GM12878 (cell line): ENCODE data around the gene SP4. TPM values are rescaled to one million over a fixed set of nuclear protein-coding genes. Genes with fewer than 3 reads are reported as not detected.

Source experiments
- ATAC-seq: fragments of 200-7000 bp; cut with Tn5 transposase; 3 replicates; pipeline ENCODE4 v1.9.1; 2020; ENCODE audit warnings: mild to moderate bottlenecking, moderate library complexity
- BruUV-seq: library from RNA; stranded (reverse); fragments of 400-500 nt; replicated peaks from 2 replicates; lab custom pipeline; 2021; lab: Mats Ljungman, UMichigan
- CTCF ChIA-PET: fragments of 300-600 bp; sonication (Branson Sonifier 250); formaldehyde crosslinking; extraction: SDS; loops from one replicate; lab custom pipeline; 2021; ENCODE audit warnings: inconsistent platforms; lab: Yijun Ruan, JAX
- POLR2A ChIA-PET: fragments of 350-600 bp; formaldehyde crosslinking; extraction: SDS; loops from one replicate; lab custom pipeline; 2021; ENCODE audit warnings: inconsistent platforms; lab: Charles Lee
- RAD21 ChIA-PET: fragments of 300-600 bp; sonication (Branson Sonifier 250); formaldehyde crosslinking; loops from one replicate; lab custom pipeline; 2023; ENCODE audit warnings: antibody characterized with exemption; ENCODE audit not compliant: unreplicated experiment; lab: Charles Lee
- SMC1A ChIA-PET: fragments of 300-600 bp; sonication (Branson Sonifier 250); formaldehyde crosslinking; loops from one replicate; lab custom pipeline; 2023; ENCODE audit not compliant: unreplicated experiment, uncharacterized antibody; lab: Charles Lee
- DNase-seq: peaks from one replicate; pipeline ENCODE4 v3.0.0-alpha.2; 2011; ENCODE audit warnings: low read depth, low spot score
- FAIRE-seq: peaks from 3 replicates; lab custom pipeline; 2011; peaks lifted over from hg19 to GRCh38; lab: Jason Lieb, UNC
- H2AFZ ChIP-seq: 2 replicates; pipeline ENCODE4 v1.6.0; 2011; ENCODE audit warnings: low read depth, low read length, control low read depth; ENCODE audit not compliant: control insufficient read depth
- H3K27ac ChIP-seq: 2 replicates; pipeline ENCODE4 v1.5.1; 2011; ENCODE audit warnings: control low read depth; ENCODE audit not compliant: control insufficient read depth, insufficient read depth
- H3K27me3 ChIP-seq, 2 experiments: replicated peaks in 1 of 2; 2 replicates each; pipeline versions ENCODE4 v1.6.0 to v1.6.1; 2011; ENCODE audit warnings: low read length in 1 of 2; ENCODE audit not compliant: control insufficient read depth in 2 of 2, insufficient read depth in 2 of 2
- H3K36me3 ChIP-seq, 2 experiments: 2 replicates each; pipeline ENCODE4 v1.5.1; 2011; ENCODE audit warnings: low read length in 1 of 2; ENCODE audit not compliant: control insufficient read depth in 2 of 2, insufficient read depth in 2 of 2
- H3K4me1 ChIP-seq: 2 replicates; pipeline ENCODE4 v1.6.1; 2011; ENCODE audit warnings: mild to moderate bottlenecking, low read length, moderate library complexity, mixed read lengths; ENCODE audit not compliant: control insufficient read depth, insufficient read depth
- H3K4me2 ChIP-seq: 2 replicates; pipeline ENCODE4 v1.6.0; 2011; ENCODE audit warnings: control low read depth; ENCODE audit not compliant: control insufficient read depth, insufficient read depth
- H3K4me3 ChIP-seq: fragments of 200-600 bp; sonication (generic); 2 replicates; pipeline ENCODE4 v1.5.1; 2016
- H3K79me2 ChIP-seq: 2 replicates; pipeline ENCODE4 v1.6.0; 2011; ENCODE audit warnings: low read length; ENCODE audit not compliant: control insufficient read depth, insufficient read depth
- H3K9ac ChIP-seq: 2 replicates; pipeline ENCODE4 v1.8.0; 2011; ENCODE audit warnings: low read length, control low read depth, mixed read lengths; ENCODE audit not compliant: control insufficient read depth, insufficient read depth
- H3K9me3 ChIP-seq: replicated peaks from 3 replicates; pipeline ENCODE4 v1.5.1; 2011; ENCODE audit warnings: mild to moderate bottlenecking, low read length; ENCODE audit not compliant: control insufficient read depth, insufficient read depth
- H4K20me1 ChIP-seq: 2 replicates; pipeline ENCODE4 v1.6.0; 2011; ENCODE audit not compliant: control insufficient read depth, insufficient read depth
- FOXK2 ChIP-seq: fragments of 450-650 bp; IDR thresholded peaks from 2 replicates; pipeline ENCODE4 v1.6.1; 2017; ENCODE audit warnings: mild to moderate bottlenecking, moderate library complexity
- FOXM1 ChIP-seq: IDR thresholded peaks from 2 replicates; pipeline ENCODE4 v1.6.1; 2012; ENCODE audit warnings: low read depth, mild to moderate bottlenecking, inconsistent platforms, low read length, moderate library complexity
- LARP7 ChIP-seq: fragments of 450-650 bp; IDR thresholded peaks from 2 replicates; pipeline ENCODE4 v1.6.1; 2017; ENCODE audit warnings: mild to moderate bottlenecking
- NFYB ChIP-seq: IDR thresholded peaks from 2 replicates; pipeline ENCODE4 v1.6.1; 2011; ENCODE audit warnings: low read depth, mild to moderate bottlenecking, low read length, improper control_type of control experiment, moderate library complexity; ENCODE audit not compliant: insufficient read depth
- PKNOX1 ChIP-seq: fragments of 450-650 bp; IDR thresholded peaks from 2 replicates; pipeline ENCODE4 v1.6.1; 2016; ENCODE audit warnings: mild to moderate bottlenecking
- TBL1XR1 ChIP-seq: IDR thresholded peaks from 2 replicates; pipeline ENCODE4 v1.6.1; 2012; ENCODE audit warnings: low read depth, low read length, improper control_type of control experiment
- ZBTB4 ChIP-seq: fragments of 450-650 bp; formaldehyde crosslinking; IDR thresholded peaks from 2 replicates; pipeline ENCODE4 v1.4.0; 2022; ENCODE audit warnings: mild to moderate bottlenecking, moderate library complexity
- ZNF592 ChIP-seq: fragments of 450-650 bp; IDR thresholded peaks from 2 replicates; pipeline ENCODE4 v1.6.1; 2017; ENCODE audit warnings: mild to moderate bottlenecking, moderate library complexity
- WGBS: methylation state at CpG from one replicate; pipeline ENCODE4 v1.1.6; 2016; ENCODE audit warnings: low lambda C conversion rate; ENCODE audit not compliant: insufficient replicate concordance, insufficient coverage; ENCODE audit errors: missing lambda C conversion rate; 5-methylcytosine and 5-hydroxymethylcytosine counted together
- in situ Hi-C: fragments of 300-500 bp; cut with MboI; formaldehyde crosslinking; loops from 9 replicates; pipeline ENCODE4 v1.14.3; 2018; ENCODE audit warnings: mixed read lengths
- intact Hi-C: fragments of 100-400 bp; cut with micrococcal nuclease; formaldehyde crosslinking; loops from one replicate; pipeline ENCODE4 v1.14.2; 2022; ENCODE audit not compliant: unreplicated experiment
- polyA plus RNA-seq, 11 experiments: library from polyadenylated mRNA; depleted of rRNA in 4 of 11; unstranded in 6 of 11; stranded (reverse) in 5 of 11; fragments of >200 nt; fragmentation: Nextera tagmentation in 4 of 11; fragmentation: Illumina TruSeq in 1 of 11; extraction: Ambion mirVana in 4 of 11; extraction: Trizol in 1 of 11; gene quantifications; 1 replicate in 1 of 11; 2 replicates in 10 of 11; pipeline versions ENCODE4 v1.2.1 to v1.2.3, GENCODE V29; 2011 to 2016; ENCODE audit warnings: inconsistent platforms in 2 of 11, missing spikeins in 2 of 11, low read depth in 1 of 11
- total RNA-seq, 4 experiments: library from RNA; depleted of rRNA in 3 of 4; stranded (reverse); fragments of >200 nt in 3 of 4; fragmentation: Illumina TruSeq in 1 of 4; extraction: Trizol in 1 of 4; gene quantifications; 2 replicates each; pipeline versions ENCODE4 v1.2.1 to v1.2.3, GENCODE V29; 2013 to 2021

Gene SP4
- total and polyA plus RNA-seq, 10 of the 15 experiments (the other 5 are each of a cell fraction or from before 2014, with no cell fraction given) = 6.2 to 32.4 (median 16.1) TPM

- TF ChIP-seq FOXM1 (no peak), TBL1XR1 (no peak), FOXK2 (no peak), NFYB (no peak), PKNOX1 (no peak), ZNF592 (no peak), LARP7 (no peak), ZBTB4 (no peak)
- TF ChIP-seq, all 136 proteins: peak for 0
- Histone ChIP-seq H3K4me1 (no peaks in the 10 kb centered on the region), H3K9ac (no peak overlapping the region), H3K9me3 (peaks cover 2% of the 10 kb centered on the region; the same call in 2 of the 3 replicates), H3K79me2 (no peaks in the 10 kb centered on the region), H3K27ac (no peak overlapping the region), H3K4me2 (no peak overlapping the region), H3K36me3 (peaks cover 3 to 8% of the 10 kb centered on the region in 2 experiments; a peak in 2 of 4 replicates), H3K27me3 (no peaks in the 10 kb centered on the region), H4K20me1 (no peaks in the 10 kb centered on the region), H3K4me3 (no peak overlapping the region), H2AFZ (no peak overlapping the region)
- 98% methylated on average over 3 of the region's 3 CpGs for WGBS
- intact Hi-C loops = loop anchor here (5.0 kb wide), 1 partner anchor 251 kb away; no protein-coding TSS in a partner anchor
- in situ Hi-C loops = loop anchor here (5.0 kb wide), 1 partner anchor 251 kb away; no protein-coding TSS in a partner anchor
- ChIA-PET CTCF (interaction anchor here (2.2 kb wide), 1 partner anchor 252 kb away, joined by 8 read pairs; no protein-coding TSS in a partner anchor), RAD21 (no interaction called here), SMC1A (interaction anchor here (0.6 kb wide), 1 partner anchor 10 kb away, joined by 3 read pairs; no protein-coding TSS in a partner anchor), POLR2A (no interaction called here)
- FAIRE-seq (no peak), DNase-seq (no peak), ATAC-seq (no peak)
- BruUV-seq = no TSS peak
These were observed 80.7 kb downstream of the SP4 start for GRCh38 chr7:21508538-21508937.
